Skeletal muscle satellite cell (primary cell): ENCODE results near the gene SLC52A3.

Experiments used
- H3K27me3 ChIP-seq: 2 replicates; pipeline ENCODE4 v1.7.0; 2013; ENCODE audit warnings: low read length; ENCODE audit not compliant: control insufficient read depth, insufficient read depth
- H3K36me3 ChIP-seq: 2 replicates; pipeline ENCODE4 v1.7.0; 2013; ENCODE audit warnings: mild to moderate bottlenecking, control low read depth, low read length; ENCODE audit not compliant: insufficient read depth
- H3K4me1 ChIP-seq: 2 replicates; pipeline ENCODE4 v1.7.0; 2013; ENCODE audit warnings: low read length; ENCODE audit not compliant: control insufficient read depth, insufficient read depth
- H3K4me2 ChIP-seq: 2 replicates; pipeline ENCODE4 v1.7.0; 2013; ENCODE audit warnings: mild to moderate bottlenecking, low read length
- H3K4me3 ChIP-seq: 2 replicates; pipeline ENCODE4 v1.7.0; 2013; ENCODE audit warnings: low read length
- H3K9ac ChIP-seq: 2 replicates; pipeline ENCODE4 v1.7.0; 2013; ENCODE audit warnings: mild to moderate bottlenecking, low read depth, low read length, moderate library complexity
- H3K9me3 ChIP-seq: replicated peaks from 2 replicates; pipeline ENCODE4 v1.7.0; 2013; ENCODE audit warnings: mild to moderate bottlenecking, control low read depth, low read length

The SLC52A3 gene

DNA sequence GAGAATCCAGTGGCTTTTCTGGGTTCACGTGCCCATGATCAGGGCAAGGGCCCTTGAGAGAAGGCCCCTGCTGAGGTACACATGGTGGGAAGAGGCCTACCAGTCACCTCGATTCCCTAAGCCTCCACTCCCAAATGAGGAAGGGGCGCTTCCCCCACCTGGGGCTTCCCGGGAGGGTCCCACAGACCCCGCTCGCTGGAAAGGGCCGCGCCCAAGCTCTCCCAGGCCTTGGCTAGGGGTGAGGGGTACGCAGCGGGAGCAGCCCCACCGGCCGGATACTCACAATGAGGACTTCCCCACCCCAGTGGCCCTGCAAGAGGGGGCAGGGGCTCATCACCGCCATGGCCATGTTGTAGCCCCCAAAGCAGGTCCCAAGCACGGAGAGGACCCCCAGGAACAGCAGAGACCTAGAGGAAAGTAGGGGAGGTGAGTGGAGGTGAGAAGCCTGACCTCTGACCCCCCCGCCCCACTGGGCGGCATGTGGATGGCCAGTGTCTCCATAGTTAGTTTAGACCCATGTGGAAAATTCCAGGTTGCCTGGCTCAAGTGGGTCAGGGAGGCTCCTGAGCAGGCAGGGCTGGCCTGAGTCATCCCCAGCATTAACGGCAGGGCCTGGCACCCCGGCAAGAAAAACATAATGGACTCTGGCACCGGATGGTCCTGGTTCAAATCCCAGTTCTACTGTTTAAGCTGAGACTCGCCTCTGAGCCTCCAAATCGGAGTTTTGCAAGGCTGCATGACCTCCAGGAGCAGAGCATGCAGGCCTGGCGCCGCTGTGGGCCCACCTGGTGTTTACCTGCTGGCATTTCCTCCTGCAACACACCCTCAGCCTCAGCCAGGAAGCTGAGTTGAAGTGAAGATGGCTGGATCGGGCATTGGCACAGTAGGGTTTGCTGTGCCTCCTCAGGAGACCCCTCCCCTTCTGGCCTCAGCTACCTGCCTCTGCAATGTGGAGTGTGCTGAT is 6.6 kb downstream of the SLC52A3 start:
- H3K9ac ChIP-seq = no peak overlapping the region
- no peak overlapping the region for H3K4me3 ChIP-seq
- no peaks in the 10 kb centered on the region for H3K4me1 ChIP-seq
- no peaks in the 10 kb centered on the region for H3K36me3 ChIP-seq
- no peaks in the 10 kb centered on the region for H3K9me3 ChIP-seq
- no peak overlapping the region for H3K4me2 ChIP-seq
- peaks cover 7% of the 10 kb centered on the region for H3K27me3 ChIP-seq

DNA sequence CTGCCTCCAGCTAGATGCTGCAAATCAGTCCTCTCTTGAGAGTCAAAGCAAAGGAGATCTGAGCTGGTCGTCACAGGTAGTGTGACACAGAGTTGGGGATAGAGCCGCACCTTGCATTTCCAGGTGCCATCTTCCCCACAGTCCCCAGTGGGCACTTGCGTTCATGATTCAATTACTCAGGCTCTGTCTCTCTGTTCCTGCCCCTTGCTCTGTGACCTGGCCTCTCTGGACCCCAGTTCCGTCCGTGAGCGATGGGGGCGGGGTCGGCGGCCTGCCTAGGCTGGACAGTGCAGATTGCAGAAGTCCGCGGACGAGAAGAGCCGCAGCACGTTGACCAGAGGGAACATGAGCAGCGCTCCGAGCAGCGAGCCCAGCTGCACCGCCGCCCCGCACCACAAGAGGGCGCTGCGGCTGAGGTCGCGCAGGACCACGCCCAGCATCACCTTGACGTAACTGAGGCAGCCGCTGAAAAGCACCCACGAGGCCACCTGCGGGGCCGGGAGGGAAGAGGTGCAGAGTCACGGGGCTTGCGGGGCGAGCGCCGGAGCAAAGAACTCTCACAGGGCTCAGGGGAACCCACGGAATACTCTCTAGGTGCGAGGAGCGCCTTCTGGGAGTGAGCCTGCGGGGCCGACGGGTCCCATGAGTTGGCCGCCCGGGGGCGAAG is 7.4 kb downstream of the SLC52A3 start:
- H3K9ac ChIP-seq = no peak overlapping the region
- H3K36me3 ChIP-seq = no peaks in the 10 kb centered on the region
- no peak overlapping the region for H3K4me2 ChIP-seq
- H3K9me3 ChIP-seq = no peaks in the 10 kb centered on the region
- H3K4me1 ChIP-seq = no peaks in the 10 kb centered on the region
- no peak overlapping the region for H3K4me3 ChIP-seq
- peaks cover 12% of the 10 kb centered on the region for H3K27me3 ChIP-seq

DNA sequence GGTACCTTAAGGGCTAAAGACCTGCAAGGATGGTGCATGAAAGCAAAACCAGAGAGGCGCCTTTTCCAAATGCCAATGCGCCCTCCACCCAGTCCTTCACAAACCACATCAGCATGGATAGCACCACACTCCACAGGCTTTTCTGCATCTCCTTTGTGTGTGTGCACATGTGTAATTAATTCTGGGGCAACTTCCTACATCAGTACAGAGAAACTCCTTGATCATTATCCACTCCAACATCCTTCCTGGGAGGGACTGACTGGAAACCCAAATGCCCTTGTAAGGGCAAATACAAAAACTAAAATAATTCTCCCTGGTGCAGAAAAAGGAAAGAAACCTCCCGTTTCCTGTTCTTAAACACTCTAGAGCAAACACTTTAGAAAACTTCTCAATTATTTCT is 10.8 kb downstream of the SLC52A3 start:
- H3K9me3 ChIP-seq = no peaks in the 10 kb centered on the region
- no peak overlapping the region for H3K4me2 ChIP-seq
- H3K4me1 ChIP-seq = no peaks in the 10 kb centered on the region
- no peaks in the 10 kb centered on the region for H3K36me3 ChIP-seq
- no peak overlapping the region for H3K9ac ChIP-seq
- no peak overlapping the region for H3K4me3 ChIP-seq
- H3K27me3 ChIP-seq = peaks cover 15% of the 10 kb centered on the region

DNA sequence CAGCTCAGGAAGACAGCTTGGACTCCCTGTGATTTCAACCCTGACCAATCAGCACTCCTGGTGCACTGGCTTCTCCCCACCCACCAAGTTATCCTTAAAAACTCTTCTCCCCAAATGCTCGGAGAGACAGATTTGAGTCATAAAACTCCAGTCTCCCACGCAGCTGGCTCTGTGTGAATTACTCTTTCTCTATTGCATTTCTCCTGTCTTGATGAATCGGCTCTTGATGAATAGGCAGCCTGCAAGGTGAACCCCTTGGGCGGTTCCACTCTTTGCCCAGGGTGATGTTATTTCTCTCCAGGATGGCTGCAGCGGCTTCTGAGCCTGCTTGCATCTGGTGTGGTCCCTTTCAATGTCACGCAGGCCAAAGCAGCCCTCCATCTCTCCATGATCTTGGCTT is 12.4 kb downstream of the SLC52A3 start:
- no peaks in the 10 kb centered on the region for H3K36me3 ChIP-seq
- no peaks in the 10 kb centered on the region for H3K4me1 ChIP-seq
- no peaks in the 10 kb centered on the region for H3K9me3 ChIP-seq
- no peak overlapping the region for H3K4me2 ChIP-seq
- no peak overlapping the region for H3K4me3 ChIP-seq
- H3K9ac ChIP-seq = no peak overlapping the region
- peaks cover 17% of the 10 kb centered on the region for H3K27me3 ChIP-seq

DNA sequence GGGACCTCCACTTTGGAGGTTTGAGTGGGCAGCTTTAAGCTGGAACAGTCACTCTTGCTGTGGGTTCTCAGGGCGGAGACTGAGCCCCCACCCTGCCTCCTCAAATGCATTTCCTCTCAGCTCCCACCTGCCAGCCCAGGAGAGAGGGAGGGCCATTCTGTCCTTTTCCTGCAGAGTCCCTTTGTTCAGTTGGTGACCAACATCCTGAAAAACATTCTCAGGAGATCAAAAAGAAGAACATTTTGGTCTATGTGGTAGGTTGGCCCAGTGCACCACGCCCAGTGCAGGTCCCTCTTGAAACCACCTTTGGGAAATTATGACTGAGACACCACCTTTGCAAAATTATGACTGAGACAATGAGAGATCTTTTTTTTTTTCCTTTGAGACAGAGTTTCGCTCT is 13.4 kb downstream of the SLC52A3 start:
- no peaks in the 10 kb centered on the region for H3K36me3 ChIP-seq
- no peak overlapping the region for H3K4me2 ChIP-seq
- H3K4me3 ChIP-seq = no peak overlapping the region
- no peak overlapping the region for H3K9ac ChIP-seq
- no peaks in the 10 kb centered on the region for H3K9me3 ChIP-seq
- H3K4me1 ChIP-seq = no peaks in the 10 kb centered on the region
- H3K27me3 ChIP-seq = peaks cover 11% of the 10 kb centered on the region

DNA sequence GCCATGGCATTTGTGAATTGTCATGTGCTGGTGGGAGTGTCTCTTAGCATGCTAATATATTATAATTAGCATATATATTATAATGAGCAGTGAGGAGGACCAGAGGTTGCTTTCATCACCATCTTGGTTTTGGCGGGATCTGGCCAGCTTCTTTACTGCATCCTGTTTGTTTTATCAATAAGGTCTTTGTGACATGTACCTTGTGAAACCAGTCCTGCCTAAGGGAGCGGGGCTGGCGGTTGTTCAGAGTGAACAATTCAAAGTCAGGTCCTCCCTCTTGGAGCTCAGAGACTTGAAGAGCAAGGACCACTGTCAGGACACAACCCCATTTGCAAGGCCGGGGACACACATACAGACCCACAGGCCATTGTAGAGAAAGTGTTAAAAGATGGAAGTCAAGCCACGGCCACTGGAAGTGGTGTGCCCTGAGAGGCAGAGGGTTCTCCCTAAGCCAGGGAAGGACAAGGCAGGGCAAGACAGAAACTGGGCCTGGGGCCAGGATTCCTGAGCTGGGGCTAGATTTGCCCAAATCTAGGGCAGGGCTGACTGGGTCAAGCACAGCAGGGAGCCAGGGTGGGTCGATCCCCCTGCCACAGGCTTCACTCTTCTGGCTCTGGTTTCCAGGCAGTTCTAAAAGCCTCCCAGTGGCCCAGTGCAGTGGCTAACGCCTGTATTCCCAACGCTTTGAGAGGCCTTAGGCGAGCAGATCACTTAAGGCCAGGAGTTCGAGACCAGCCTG is 14.2 kb downstream of the SLC52A3 start:
- Histone ChIP-seq H3K4me2 (no peak overlapping the region), H3K9ac (no peak overlapping the region), H3K27me3 (peaks cover 11% of the 10 kb centered on the region), H3K4me3 (no peak overlapping the region), H3K4me1 (no peaks in the 10 kb centered on the region), H3K9me3 (no peaks in the 10 kb centered on the region), H3K36me3 (no peaks in the 10 kb centered on the region)

DNA sequence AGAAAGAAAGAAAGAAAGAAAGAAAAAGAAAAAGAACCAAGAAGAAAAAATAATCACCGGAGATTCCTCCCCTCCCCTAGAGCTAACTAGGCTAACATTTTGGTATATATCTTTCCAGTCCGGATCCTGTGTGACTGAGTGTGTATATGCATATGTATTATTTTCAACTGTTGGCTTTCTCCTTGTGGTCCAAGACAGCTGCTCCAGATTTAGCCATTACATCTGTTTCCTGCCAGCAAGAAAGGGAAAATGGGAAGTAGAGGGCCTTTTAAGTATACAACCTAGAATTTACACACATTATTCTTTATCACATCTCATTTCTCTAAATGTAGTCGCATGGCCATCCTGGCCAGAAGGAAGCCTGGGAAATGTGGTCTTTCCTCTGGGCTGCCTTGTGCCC is 15.2 kb downstream of the SLC52A3 start:
- H3K9me3 ChIP-seq = no peaks in the 10 kb centered on the region
- H3K36me3 ChIP-seq = no peaks in the 10 kb centered on the region
- H3K4me1 ChIP-seq = no peaks in the 10 kb centered on the region
- no peak overlapping the region for H3K9ac ChIP-seq
- H3K27me3 ChIP-seq = peaks cover 11% of the 10 kb centered on the region
- no peak overlapping the region for H3K4me2 ChIP-seq
- H3K4me3 ChIP-seq = no peak overlapping the region

DNA sequence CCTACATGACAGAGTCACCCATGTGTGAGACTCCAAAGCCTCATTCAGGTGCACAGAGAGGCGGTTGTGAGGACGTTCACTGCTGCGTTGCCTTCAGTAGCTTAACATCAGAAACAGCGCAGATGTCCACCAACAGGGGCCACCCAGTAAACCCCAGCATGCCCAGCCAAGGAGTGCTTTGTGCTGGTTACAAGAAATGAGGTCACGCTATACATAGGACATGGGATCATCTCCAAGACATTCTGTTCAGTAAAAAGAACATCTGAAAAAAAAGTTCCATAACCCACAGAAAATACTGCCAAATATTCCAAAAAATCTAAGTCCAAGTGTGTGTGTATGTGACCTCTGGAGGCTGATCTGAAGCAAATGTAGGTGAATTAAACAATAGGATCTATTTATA is 16.0 kb downstream of the SLC52A3 start:
- Histone ChIP-seq H3K27me3 (peaks cover 11% of the 10 kb centered on the region), H3K9ac (no peak overlapping the region), H3K9me3 (no peaks in the 10 kb centered on the region), H3K4me3 (no peak overlapping the region), H3K4me2 (no peak overlapping the region), H3K4me1 (no peaks in the 10 kb centered on the region), H3K36me3 (no peaks in the 10 kb centered on the region)

DNA sequence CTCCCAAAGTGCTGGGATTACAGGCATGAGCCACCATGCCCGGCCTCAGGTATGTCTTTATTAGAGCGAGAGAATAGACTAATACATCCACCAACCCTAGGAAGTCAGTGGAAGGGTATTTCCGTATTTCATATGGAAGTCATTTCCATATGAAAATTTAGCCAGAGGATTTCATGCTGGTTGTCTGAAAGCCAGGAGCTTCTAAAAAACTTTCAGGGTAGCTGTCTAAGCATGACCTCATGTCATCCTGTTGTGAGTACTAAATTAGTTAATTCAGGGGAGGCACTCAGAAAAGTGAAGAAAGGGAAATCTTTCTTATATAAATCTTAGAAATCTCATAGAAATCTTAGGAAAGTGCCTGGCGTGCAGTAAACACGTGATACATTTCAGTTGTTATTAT is 16.5 kb downstream of the SLC52A3 start:
- no peak overlapping the region for H3K9ac ChIP-seq
- H3K9me3 ChIP-seq = no peaks in the 10 kb centered on the region
- H3K4me2 ChIP-seq = no peak overlapping the region
- H3K27me3 ChIP-seq = peaks cover 11% of the 10 kb centered on the region
- H3K36me3 ChIP-seq = no peaks in the 10 kb centered on the region
- H3K4me1 ChIP-seq = no peaks in the 10 kb centered on the region
- H3K4me3 ChIP-seq = no peak overlapping the region

DNA sequence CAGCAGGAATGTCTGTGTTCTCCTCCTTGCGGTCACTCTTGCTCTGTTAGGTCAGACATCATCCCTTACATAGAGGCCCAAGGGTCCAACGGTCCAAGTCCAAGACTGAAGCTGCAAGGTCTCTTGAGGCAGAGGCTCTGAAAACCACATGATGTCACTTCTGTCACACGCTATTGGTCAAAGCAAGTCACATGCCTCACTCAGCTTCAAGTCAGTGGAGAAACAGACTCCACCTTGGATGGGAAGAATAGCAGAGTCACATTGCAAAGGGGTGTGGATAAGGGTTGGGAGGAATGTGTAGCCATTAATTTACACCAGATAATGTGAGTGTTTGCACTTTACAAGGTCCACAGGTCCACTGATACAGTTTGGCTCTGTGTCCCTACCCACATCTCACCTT is 17.5 kb downstream of the SLC52A3 start:
- no peaks in the 10 kb centered on the region for H3K9me3 ChIP-seq
- H3K4me3 ChIP-seq = no peak overlapping the region
- H3K4me1 ChIP-seq = no peaks in the 10 kb centered on the region
- no peak overlapping the region for H3K9ac ChIP-seq
- no peak overlapping the region for H3K4me2 ChIP-seq
- peaks cover 5% of the 10 kb centered on the region for H3K27me3 ChIP-seq
- H3K36me3 ChIP-seq = no peaks in the 10 kb centered on the region

DNA sequence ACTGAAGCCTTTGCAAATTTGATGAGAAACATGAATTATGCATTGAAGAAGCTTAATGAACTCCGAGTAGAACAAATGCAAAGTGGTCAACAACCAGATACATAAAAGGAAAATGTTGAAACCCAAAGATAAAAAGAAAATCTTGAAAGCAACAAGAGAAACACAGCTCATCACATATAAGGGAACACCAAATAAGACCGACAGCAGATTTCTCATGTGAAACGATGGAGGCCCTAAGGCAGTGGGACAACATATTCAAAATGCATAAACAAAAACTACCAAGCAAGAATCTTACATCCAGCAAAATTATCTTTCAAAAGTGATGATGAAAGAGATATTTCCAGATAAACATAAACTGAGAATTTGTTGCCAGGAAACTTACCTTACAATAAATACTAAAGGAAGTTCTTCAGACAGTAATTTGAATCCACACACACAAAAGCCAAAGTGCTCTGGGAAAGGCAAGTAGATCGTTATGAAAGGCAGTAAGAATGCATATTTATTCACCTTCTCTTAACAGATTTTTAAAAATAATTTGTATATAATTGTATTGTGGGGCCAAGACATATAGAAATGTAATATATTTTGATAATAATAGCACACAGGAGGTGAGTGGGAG is 22.5 kb downstream of the SLC52A3 start:
- Histone ChIP-seq H3K27me3 (peaks cover 6% of the 10 kb centered on the region), H3K4me2 (no peak overlapping the region), H3K4me3 (no peak overlapping the region), H3K4me1 (no peaks in the 10 kb centered on the region), H3K9ac (no peak overlapping the region), H3K9me3 (no peaks in the 10 kb centered on the region), H3K36me3 (no peaks in the 10 kb centered on the region)
